NCI-H1436 (cell line): ENCODE results near the gene PSTPIP1.

ENCODE experiments used
- DNase-seq: peaks from one replicate; lab custom pipeline; 2025; lab: John Stamatoyannopoulos, UW

The PSTPIP1 gene

DNA sequence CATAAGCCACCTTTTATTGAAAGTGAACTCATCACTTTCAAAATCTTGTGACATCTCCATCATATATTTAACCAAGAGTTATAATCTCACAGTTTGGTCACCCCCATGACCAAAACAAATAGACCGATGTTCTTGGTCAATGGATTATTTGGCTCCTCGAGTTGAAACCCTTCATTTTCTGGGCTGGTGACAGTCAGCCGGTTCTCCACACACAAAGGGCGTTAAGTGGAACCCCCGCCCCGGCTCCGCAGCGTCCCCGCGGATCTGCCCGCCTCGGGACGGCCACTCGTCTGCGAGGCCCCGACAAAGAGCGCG lies 75.2 kb downstream of the PSTPIP1 start:
- no peak for DNase-seq

GRCh38 chr15:77070495-77071304 lies 75.8 kb downstream of the PSTPIP1 start, which contains the start of gene TSPAN3:
TSPAN3 (minus strand) TSS chr15:77071109; CDS start chr15:77070954, 155 bp downstream.
- DNase-seq: peak; percentile 90

DNA sequence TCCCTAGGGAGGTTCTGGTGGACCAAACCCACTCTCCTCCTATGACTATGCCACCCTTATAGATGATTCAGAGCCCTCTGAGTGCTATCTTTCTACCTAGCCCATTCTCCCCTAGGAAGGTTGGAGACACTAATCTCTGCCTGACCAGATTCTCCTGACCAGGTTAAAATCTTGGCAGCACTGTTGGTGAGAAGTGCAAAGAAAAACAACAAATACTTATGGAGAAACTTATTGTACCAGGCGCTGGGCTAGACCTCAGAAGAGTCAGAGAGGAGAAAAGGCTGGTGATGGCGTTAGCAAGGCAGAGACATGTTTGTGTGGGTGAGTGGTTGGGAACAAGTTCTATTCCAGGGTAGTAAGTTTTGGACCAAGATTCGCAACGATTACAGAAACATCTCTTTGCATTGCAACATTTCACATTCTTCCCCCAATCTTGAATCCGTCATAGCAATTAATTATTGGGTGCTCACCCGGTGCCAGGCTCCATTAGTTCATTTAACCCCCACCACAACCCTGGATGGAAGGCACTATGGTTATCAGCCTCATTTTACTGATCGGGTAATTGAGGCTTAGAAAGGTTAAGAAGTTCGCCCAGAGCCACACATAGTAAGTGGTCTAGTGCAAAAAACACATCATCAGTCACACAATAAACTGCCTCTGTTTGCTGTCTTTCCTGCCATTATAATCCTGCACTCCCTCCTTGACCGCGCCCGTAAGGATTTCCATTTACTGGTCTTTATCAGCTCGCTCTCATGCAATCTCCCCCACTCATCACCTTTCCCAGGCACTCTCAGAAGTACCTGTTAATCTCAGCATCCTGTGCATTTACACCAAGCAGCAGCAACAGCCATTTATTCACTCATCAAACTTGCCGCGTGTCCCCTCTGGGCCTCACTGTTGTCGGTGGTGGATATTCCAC lies 76.6 kb downstream of the PSTPIP1 start:
- DNase-seq: no peak

DNA sequence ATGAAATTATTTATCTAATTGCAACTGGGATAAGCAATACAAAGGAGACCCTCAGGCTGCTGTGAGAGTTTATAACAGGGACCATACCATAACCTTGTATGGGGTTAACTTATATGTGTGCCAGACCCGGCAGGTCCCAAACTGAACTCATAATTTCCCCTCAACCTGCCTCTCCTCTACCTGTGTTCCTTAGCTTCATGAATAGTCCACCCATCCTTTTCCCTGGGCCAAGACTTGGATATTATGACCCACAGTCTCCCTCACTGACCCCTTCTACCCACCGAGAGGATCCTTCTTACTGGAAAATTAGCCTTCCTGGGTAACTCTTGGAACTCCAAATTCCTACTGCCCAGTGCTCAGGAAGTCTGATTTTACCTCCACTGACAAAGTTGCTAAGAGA lies 79.4 kb downstream of the PSTPIP1 start:
- DNase-seq: no peak

DNA sequence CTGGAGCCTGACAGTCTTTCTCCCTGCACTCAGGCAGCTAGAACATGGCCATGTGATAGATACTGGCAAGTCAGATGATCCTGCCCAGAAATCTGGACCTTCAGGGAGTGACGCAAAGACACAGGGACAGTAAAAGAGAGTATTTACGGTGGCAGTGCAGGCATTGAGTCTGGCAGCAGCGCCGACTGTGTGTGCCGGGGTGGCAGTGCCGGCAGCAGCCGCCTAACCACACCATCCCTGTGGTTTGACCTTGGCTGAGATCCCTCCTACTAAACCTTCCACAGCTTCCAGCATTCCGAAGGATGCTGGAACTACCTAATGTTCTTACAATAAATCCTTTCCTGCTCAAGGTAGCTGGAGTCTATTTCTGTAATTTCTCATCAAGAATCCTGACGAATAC lies 80.6 kb downstream of the PSTPIP1 start:
- no peak for DNase-seq

DNA sequence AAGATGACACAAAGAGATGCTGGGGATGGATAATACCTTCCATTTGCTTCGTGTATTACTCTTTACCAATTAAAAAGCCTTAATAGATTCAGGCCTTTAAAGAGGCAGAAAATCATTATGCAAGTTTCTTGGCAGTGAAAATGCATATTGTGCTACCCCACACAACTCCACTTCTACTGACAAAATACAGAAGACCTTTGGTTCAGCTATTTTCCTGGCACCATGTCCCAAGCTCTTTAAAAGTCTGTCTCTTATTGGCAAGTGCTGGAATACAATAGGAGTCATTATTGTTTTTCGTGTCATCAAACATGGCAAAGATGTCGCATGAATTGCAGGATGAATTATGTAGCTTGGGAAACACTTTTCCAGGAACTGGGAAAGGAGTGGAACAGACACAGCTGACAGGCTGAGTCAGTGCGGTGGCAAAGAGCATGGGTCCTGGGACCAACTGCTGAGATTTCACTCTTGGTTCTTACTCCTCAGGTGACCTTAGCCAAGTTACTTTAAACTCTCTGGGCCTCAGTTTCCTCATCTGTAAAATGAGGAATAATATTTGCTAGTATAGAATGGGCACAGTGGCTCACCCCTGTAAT lies 81.5 kb downstream of the PSTPIP1 start:
- DNase-seq: no peak

DNA sequence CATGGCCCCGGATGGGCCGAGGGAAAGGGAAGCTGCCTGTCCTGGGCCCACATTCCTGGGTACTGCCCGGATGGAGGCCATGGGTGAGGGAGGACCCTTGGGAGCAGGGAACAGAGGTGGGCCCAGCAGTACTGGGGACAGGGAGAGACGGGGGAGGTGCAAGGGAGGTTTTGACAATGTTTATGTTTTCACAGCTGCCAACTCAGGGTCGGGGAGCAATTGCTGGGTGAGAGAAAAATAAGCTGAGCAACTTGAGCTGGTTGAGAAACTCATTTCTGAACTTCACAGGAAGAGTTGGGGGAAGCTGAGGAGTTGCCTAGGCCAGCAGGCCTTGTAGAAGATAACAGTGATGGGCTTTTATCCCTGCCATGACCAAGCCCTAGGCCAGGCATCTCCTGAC lies 87.0 kb downstream of the PSTPIP1 start:
- DNase-seq: no peak

DNA sequence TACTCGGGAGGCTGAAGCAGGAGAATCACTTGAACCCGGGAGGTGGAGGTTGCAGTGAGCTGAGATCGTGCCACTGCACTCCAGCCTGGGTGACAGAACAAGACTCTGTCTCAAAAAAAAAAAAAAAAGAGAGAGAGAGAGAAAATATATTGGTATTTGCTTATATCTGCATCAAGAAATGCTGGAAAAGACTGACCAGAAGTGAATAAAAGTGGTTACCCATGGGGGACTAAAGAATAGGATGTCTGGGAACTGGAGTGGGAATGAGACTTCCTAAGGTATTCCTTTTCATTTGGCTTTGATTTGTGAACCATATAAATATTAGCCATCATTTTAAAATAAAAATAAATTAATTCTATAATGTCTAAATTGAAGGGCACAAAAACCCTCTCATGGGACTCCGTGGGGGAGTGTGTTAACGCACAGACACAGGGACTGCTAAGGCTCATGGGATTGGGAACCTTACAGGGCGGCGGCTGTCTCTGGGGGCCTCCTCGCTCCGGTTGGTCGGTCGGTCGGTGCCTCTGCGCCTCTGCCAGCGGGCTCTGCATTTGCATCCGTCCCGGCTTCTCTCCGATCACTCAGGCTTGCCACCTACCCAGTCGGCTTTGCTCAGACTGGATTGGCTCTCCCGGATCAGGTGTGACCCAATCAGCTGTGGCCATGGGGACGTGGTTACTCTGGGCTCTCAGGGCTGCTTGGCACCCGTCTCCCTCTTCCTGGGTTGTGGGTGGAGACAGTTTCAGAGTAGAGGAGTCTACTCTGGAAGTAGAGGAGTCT lies 88.6 kb downstream of the PSTPIP1 start:
- peak; percentile 90 for DNase-seq

GRCh38 chr15:77084436-77084835 lies 89.5 kb downstream of the PSTPIP1 start:
- no peak for DNase-seq

DNA sequence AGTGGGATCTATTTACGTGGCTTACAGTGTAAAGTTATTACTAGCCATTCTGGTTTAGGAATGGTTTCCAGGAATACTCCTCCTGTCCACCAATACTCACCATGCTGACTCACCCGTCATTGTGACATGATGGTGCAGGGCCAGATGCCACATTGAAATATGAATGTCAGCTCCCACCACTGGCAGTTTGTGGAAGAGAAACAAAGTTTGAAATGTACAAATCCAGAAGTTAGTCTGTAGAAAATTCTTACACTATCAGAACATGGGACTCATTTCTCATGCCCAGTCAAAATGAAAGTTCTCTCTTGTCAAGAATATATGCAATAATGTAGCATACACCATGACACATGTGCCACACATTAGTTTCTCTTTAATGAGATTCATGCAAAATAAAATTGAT lies 90.4 kb downstream of the PSTPIP1 start:
- DNase-seq: no peak
